Activated CD4-positive, alpha-beta T cell treated with anti-CD3 and anti-CD28 coated beads for 24 hours (primary cell): ENCODE measurements around the gene SUMO4.

Experiments used
- DNase-seq, 2 donors: peaks; one replicate each; pipeline ENCODE4 v3.0.0-alpha.2; 2020; ENCODE audit warnings: low read depth in 2 of 2

The SUMO4 gene

DNA sequence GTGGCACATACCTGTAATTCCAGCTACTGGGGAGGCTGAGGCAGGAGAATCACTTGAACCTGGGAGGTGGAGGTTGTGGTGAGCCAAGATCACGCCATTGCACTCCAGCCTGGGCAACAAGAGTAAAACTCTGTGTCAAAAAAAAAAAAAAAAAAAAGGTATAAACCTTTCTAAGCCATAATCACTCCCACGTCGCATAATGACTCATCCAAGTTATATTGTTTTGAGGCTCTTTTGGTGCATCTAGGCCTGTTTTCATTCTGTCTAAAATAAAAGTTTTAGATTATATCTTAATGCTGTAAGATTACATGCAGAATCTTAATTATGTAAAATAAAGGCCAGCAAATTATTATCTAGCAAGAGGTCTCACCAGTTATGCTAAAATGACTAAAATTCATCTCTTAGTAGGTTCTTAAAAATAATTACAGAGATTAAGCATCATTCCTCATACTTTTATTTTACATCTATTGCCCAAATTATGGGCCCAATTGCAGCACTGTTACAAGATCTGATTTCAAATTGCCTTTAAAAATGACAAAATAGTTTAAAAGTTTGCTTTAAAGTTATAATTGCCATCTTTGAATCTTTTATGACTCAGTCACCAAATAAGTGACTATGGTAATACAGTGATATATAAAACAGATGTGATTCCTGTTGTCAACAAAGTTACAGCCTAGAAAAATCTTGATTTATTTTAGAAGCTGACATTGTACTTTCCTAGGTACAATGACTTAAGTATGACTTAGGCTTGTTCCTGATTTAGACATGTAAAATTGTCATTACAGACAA lies 10.4 kb upstream of the SUMO4 start:
- no peak for DNase-seq

GRCh38 chr6:149392093-149392492 lies 8.0 kb upstream of the SUMO4 start:
- DNase-seq: no peak

- no peak for DNase-seq
These were observed 7.5 kb upstream of the SUMO4 start for GRCh38 chr6:149392535-149392934.

DNA sequence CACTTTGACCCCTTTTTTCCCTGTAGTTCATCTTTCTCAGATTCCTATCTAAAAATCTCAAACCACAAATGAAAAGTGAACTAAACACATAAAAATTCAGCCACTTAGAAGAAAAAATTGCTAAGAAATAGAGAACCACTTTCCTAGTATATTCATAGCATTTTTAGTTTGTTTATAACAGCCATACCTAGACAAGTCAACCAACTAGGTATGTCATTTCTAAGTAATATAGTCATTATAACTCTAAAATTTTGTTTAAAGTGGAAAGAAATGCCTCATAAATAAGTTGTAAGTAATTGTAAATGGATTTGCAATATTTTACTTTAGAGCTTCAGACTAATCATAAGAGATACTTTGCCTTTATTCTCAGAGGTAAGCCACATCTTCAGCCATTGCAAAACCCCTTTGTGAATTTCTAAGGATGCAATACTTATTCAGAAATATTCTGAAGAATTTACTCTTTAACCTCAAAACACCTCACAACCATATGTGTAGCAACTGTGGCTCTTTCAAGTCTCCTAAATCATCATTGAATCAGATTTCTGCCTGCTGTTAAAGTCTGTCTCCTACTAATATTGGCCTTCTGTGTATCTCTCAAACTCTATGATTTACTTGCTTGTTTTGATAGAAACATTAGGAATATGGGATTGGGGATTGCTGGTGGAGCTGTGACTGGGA lies 6.9 kb upstream of the SUMO4 start:
- no peak for DNase-seq

- DNase-seq: no peak
These were observed 4.9 kb upstream of the SUMO4 start for GRCh38 chr6:149395185-149395584.

- DNase-seq: no peak
These were observed 2.7 kb upstream of the SUMO4 start for GRCh38 chr6:149397384-149397783.

- DNase-seq: no peak
These were observed 3.5 kb downstream of the SUMO4 start for GRCh38 chr6:149403534-149403933.

- DNase-seq: no peak
These were observed 6.0 kb downstream of the SUMO4 start for GRCh38 chr6:149405823-149406765.

DNA sequence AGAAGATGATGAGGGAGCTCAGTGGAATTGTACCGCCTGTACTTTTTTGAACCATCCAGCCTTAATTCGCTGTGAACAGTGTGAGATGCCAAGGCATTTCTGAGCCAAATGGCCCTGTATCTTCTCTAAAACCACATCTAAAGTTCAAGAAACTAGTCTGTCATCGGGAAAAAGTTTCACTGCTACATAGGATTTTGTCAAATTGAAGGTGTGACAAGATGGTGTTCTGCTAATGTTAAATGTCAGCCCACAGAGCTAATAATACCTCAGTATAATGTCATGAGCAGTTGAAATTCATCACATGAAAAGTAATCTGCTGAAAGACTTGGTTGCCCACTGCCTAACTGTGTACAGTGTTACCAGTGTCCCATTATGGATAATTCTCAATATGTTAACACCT lies 9.6 kb downstream of the SUMO4 start:
- DNase-seq: no peak

DNA sequence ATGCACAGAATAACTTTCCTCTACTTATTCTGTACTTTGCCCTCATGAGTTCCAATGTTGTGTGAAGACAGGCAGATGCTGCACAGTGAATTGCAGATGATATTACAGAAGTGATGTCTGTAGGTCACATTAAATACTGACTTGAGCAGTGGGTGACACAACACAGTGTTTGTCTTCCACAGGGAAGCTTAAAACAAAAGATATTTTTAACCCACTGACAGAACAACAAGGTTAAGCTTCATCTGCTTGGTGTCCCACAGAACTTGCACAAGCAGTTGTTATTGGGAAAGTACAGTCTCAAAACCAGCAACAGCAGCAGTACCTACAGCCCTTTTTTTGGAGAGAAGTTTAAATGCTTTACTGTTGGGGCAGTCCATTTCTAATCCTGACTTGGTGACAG lies 10.5 kb downstream of the SUMO4 start:
- DNase-seq: no peak

DNA sequence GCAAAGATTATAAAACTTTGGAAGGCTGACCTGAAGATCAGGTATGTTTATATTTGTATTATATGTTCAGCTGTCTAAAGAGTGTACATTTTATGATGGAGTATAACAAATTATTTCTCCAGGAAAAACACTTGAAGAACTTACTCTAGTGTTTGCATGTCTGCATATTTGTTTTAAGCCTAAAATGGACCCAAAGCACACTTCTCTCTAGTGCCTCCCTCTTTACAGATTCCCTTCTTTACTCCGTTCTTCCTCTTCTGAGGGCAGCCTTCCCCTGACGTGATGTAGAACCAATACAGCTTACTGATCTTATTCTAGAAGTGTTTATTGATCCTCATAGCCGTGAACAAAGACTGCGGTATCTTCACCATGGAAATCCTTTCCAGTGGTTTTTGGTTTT lies 13.9 kb downstream of the SUMO4 start:
- DNase-seq: no peak

- no peak for DNase-seq
These were observed 14.8 kb downstream of the SUMO4 start for GRCh38 chr6:149414821-149415220.

DNA sequence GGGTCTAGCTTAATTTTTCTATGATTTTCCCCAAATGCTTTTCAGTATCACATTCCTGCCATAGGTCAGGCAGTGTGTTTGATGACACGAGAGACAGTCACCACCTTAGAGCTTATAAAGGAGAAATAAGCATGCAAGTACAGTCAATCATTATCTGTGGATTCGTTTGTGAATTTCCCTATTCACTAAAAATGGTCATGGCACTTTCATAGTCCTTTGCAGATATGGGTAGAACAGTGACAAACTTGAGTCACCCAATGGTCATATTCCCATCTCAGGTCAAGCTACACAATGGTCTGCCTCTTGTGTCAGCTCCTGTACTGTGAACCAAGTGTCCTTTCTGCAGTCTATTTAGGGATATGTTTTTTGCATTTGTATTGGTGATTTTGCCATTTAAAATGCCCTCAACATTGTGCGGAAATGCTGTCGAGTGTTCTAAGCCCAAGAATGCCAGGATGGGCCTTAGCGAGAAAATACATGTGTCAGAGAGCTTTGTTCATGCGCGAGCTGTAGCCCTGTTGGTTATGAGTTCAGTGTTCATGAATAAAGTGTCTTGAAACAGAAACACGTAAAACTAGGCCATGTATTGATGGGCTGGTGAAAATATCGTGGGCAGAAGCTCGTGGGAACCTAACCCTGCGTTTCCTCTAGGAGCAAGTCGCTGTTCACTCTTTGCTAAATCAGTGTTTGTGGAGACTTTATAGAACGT lies 19.8 kb downstream of the SUMO4 start:
- no peak for DNase-seq

GRCh38 chr6:149421132-149421531 lies 21.1 kb downstream of the SUMO4 start:
- no peak for DNase-seq

DNA sequence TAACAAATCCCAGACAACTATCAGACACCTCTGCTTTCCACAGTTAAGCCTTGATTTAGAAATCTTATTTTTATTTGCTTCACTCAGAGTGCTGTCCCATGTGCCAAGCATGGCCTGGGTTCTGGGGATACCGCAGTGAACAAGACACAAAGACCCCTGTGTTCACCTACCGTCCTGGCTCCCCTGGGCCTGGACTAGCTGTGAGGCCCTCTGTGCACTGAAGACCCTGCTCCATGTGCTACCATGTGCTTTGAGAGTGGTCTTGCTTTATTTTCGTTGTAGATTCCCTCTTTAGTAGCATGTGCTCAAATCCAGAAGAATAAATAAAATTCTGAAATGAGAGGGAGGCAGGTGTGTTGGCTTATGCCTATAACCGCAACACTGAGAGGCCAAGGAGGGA lies 22.5 kb downstream of the SUMO4 start:
- no peak for DNase-seq

GRCh38 chr6:149423964-149424440 lies 23.9 kb downstream of the SUMO4 start:
- no peak for DNase-seq

DNA sequence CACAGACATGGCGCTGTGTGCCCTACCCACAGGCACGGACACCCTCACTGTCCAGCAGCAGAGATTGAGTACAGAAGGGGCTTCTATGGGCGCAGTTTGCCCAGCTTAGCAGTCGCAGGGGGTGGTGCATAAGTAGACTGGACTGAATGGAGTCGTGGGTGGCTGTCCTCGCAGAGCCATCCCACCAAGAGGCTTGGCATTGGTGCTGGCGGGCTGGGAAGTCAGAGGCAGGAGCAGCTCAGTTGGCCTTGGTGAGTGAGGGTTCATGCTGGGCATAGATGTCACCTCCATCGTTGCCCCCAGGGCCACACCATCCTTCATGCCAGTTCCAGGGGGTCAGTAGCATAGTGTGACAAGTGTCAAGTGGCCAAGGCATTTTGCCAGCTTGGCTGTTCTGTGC lies 25.2 kb downstream of the SUMO4 start:
- no peak for DNase-seq

GRCh38 chr6:149425754-149426153 lies 25.7 kb downstream of the SUMO4 start:
- DNase-seq: no peak

GRCh38 chr6:149428606-149429005 lies 28.5 kb downstream of the SUMO4 start:
- no peak for DNase-seq

DNA sequence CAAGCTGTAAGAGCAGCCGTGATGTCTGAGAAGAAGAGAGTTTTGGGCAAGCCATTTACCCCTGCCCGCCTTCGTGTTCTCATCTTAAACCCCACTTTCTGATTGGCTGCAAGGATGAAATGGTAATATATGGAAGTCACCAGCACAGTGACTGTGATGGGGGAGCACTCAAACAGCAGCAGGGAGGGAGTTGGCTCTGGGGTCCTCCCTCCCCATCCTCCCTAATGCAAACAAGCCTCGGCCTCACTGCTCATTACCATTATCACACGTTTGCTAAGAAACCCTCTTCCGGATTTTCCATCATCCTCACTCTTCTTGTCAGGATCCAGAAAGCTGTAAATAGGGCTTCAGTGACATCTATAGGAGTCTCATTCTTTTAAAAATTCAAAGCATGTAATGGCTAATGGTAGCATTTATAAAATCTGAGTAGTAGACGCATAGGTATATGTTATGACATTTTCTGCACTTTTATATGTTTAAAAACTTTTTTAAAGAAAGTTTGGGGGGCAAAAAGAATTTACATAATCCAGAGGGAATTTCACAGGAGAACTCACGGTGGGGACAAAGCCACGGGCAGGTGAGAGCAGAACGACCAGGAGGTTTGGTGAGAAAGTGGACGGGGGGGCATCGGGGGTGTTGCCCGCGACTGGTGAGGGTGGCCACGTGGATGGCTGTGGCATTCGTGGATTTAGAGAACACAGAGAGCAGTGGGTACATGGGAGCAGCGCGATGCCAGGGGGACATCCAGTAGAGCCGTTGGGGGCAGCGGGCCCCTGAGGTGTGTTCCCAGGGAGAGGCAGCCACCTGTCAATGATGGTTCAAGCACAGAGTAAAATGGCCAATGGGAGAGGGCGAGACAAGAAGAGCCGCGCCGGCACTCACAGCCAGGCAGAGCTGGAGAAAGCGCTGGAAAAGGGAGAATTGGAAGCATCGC lies 29.6 kb downstream of the SUMO4 start:
- DNase-seq: no peak
